ENCODE data around the gene PALM. TPM values are rescaled to one million over a fixed set of nuclear protein-coding genes. Genes with fewer than 3 reads are reported as not detected.

The PALM gene
- total and polyA plus RNA-seq, 9 of the 15 experiments (the other 6 are each of a cell fraction or from before 2014, with no cell fraction given) = 0.04 to 6.6 (median 1.7) TPM

DNA sequence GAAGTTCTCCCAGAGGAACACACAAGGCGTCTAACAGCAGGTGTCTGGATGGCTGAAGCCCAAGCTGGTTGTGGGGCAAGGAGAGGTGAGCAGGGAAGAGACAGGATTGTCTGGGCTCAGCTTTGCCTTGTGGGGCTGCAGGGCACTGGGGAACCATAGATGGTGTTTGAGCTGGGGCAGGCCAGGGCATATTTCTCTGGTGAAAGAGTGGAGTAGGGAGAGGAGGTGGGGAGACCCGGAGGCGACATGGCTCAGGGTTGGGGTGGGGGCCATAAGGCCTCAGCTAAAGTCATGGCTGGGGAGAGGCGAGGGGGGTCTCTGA, 5.4 kb upstream of the PALM start (continued):
- no peak for TF ChIP-seq SMAD3 (CRISPR knock-in tag; conservative IDR thresholded peaks at IDR 0.05)
- peak; percentile 96 for TF ChIP-seq CHD4 (IDR thresholded peaks at IDR 0.05; ENCODE audit: insufficient read depth, insufficient replicate concordance, low read depth, low read length, poor library complexity, severe bottlenecking)
- 0 out of 2 replicates have a peak, but pooled peaks have one; percentile 37 for TF ChIP-seq NR4A1 (CRISPR knock-in tag; IDR thresholded peaks at IDR 0.05)
- TF ChIP-seq NR4A1 (tag; IDR thresholded peaks at IDR 0.05) = no peak
- TF ChIP-seq HDAC2 (IDR thresholded peaks at IDR 0.05) = peak; percentile 93
- no peak for TF ChIP-seq CAMTA2 (CRISPR knock-in tag; conservative IDR thresholded peaks at IDR 0.05)
- no peak for TF ChIP-seq HSF4 (CRISPR knock-in tag; IDR thresholded peaks at IDR 0.05; ENCODE audit: borderline replicate concordance)
- no peak for TF ChIP-seq ZNF449 (CRISPR knock-in tag; IDR thresholded peaks at IDR 0.05)
- no peak for TF ChIP-seq SMAD4 (CRISPR knock-in tag; conservative IDR thresholded peaks at IDR 0.05)
- TF ChIP-seq SMAD2 (IDR thresholded peaks at IDR 0.05; ENCODE audit: low read depth, low read length) = no peak
- TF ChIP-seq NCOA4 (IDR thresholded peaks at IDR 0.05; ENCODE audit: partially characterized antibody) = no peak
- TF ChIP-seq RBM25 (IDR thresholded peaks at IDR 0.05; ENCODE audit: low read depth, low read length, severe bottlenecking) = peak; percentile 85
- TF ChIP-seq, protein P1, sequence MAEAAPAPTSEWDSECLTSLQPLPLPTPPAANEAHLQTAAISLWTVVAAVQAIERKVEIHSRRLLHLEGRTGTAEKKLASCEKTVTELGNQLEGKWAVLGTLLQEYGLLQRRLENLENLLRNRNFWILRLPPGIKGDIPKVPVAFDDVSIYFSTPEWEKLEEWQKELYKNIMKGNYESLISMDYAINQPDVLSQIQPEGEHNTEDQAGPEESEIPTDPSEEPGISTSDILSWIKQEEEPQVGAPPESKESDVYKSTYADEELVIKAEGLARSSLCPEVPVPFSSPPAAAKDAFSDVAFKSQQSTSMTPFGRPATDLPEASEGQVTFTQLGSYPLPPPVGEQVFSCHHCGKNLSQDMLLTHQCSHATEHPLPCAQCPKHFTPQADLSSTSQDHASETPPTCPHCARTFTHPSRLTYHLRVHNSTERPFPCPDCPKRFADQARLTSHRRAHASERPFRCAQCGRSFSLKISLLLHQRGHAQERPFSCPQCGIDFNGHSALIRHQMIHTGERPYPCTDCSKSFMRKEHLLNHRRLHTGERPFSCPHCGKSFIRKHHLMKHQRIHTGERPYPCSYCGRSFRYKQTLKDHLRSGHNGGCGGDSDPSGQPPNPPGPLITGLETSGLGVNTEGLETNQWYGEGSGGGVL (CRISPR knock-in tag; IDR thresholded peaks at IDR 0.05) = no peak
- TF ChIP-seq GTF2A2 (tag; IDR thresholded peaks at IDR 0.05) = no peak
- TF ChIP-seq, protein P2, sequence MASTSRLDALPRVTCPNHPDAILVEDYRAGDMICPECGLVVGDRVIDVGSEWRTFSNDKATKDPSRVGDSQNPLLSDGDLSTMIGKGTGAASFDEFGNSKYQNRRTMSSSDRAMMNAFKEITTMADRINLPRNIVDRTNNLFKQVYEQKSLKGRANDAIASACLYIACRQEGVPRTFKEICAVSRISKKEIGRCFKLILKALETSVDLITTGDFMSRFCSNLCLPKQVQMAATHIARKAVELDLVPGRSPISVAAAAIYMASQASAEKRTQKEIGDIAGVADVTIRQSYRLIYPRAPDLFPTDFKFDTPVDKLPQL (IDR thresholded peaks at IDR 0.05; ENCODE audit: extremely low read depth, insufficient read length) = no peak
- no peak for TF ChIP-seq FOSL1 (tag; conservative IDR thresholded peaks at IDR 0.05)
- TF ChIP-seq, protein P3, sequence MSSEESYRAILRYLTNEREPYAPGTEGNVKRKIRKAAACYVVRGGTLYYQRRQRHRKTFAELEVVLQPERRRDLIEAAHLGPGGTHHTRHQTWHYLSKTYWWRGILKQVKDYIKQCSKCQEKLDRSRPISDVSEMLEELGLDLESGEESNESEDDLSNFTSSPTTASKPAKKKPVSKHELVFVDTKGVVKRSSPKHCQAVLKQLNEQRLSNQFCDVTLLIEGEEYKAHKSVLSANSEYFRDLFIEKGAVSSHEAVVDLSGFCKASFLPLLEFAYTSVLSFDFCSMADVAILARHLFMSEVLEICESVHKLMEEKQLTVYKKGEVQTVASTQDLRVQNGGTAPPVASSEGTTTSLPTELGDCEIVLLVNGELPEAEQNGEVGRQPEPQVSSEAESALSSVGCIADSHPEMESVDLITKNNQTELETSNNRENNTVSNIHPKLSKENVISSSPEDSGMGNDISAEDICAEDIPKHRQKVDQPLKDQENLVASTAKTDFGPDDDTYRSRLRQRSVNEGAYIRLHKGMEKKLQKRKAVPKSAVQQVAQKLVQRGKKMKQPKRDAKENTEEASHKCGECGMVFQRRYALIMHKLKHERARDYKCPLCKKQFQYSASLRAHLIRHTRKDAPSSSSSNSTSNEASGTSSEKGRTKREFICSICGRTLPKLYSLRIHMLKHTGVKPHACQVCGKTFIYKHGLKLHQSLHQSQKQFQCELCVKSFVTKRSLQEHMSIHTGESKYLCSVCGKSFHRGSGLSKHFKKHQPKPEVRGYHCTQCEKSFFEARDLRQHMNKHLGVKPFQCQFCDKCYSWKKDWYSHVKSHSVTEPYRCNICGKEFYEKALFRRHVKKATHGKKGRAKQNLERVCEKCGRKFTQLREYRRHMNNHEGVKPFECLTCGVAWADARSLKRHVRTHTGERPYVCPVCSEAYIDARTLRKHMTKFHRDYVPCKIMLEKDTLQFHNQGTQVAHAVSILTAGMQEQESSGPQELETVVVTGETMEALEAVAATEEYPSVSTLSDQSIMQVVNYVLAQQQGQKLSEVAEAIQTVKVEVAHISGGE (CRISPR knock-in tag; IDR thresholded peaks at IDR 0.05) = peak in 2 of 3 experiments; percentile 11 to 80; a peak in 2 of 6 replicates
- TF ChIP-seq SLC30A9 (CRISPR knock-in tag; IDR thresholded peaks at IDR 0.05) = no peak
- no peak for TF ChIP-seq MCM7 (IDR thresholded peaks at IDR 0.05)
- peak; percentile 88 to 95 for TF ChIP-seq KDM1A (IDR thresholded peaks at IDR 0.05)
- TF ChIP-seq CBX1 (IDR thresholded peaks at IDR 0.05; ENCODE audit: low read depth) = peak; percentile 98
- 0 out of 2 replicates have a peak, but pooled peaks have one; percentile 30 for TF ChIP-seq ZKSCAN1 (IDR thresholded peaks at IDR 0.05; ENCODE audit: low read depth, low read length)

Data from K562 (cell line).